Renal pelvis (tissue), 4 donors: ENCODE data around the gene PRODH2. TPM values are rescaled to one million over a fixed set of nuclear protein-coding genes. Genes with fewer than 3 reads are reported as not detected.

Source experiments
- DNase-seq: peaks from one replicate; pipeline ENCODE4 v3.0.0-alpha.2; 2013
- polyA plus RNA-seq, 3 donors: library from polyadenylated mRNA; unstranded; fragments of 120-200 nt; gene quantifications; one replicate each; pipeline ENCODE4 v1.2.1, GENCODE V29; 2013; ENCODE audit not compliant: insufficient read length in 3 of 3

Gene PRODH2
- polyA plus RNA-seq, 3 donors, result 41.4 to 52.5 (median 49.5) TPM

GRCh38 chr19:35760711-35761349, 51.8 kb downstream of the PRODH2 start:
- DNase-seq, result no peak

DNA sequence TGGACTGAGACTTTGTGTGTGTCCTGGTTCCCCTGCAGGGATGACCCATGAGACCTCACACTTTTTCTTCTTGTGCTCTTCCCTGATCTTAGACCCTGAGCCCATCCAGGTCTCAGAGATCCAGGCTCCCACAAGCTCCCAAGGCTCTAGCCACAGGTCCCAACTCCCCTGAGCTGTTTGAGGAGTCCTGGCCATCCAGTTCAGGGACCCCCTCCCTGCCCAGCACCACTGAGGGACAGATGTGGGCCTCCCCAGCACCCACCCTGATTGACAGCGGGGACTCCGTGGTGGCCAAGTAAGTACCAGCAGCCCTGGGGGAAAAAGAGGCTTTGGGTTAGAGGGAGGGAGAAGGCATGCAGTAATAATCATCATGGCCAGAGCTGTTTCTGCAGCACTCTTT, 52.9 kb downstream of the PRODH2 start:
- DNase-seq, result no peak

DNA sequence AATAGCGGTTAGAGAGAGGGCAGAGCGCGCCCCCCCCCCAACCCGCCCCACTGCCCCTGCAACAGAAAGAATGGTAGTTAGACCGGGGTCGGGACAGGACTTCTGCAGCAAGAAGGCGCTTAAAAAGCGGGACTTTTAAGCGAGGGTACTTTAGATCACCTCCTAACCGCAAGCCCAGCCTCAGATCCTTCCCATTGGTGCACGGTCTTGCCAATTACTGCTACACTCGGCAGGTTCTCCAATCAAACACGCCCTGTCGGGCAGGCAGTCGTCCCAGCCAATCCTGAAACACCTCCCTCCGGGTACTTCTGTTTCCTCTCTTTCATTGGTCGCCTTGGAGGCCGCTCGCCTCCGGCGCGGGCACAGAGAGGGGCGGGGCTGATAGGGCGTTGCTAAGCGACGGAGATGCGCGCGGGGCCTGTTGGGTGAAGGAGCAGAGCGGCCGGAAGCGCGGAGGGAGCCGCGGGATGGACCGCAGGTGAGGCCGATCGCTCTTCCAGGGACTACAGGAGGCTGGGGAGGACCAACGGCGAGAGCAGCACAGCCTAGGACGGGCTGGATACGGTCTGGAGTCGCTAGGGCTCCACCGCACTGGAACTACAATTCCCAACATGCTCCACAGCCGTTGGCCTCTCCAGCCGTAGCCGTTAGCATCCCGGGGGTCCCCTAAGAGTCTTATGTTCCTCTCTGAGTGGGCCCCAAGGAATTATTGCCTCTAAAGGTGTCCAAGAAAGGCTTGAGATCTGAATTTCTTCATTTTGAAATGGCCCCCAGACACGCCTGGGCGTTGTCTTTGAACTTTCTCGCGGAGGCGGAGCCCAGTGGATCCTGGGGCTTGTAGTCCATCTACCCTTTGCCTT, 54.7 kb downstream of the PRODH2 start, which contains the start of gene PROSER3:
Gene PROSER3 (plus strand): TSS at position 428 of the 860 bp plus-strand sequence. CDS start 40 bp downstream, at position 468.
- DNase-seq, result peak; percentile 99

GRCh38 chr19:35757231-35757748, 55.4 kb downstream of the PRODH2 start:
- DNase-seq, result no peak

GRCh38 chr19:35756377-35757230, 56.0 kb downstream of the PRODH2 start, which contains the start of gene HSPB6:
TSS of gene HSPB6 (minus strand) at chr19:35757029. CDS start at chr19:35757008, 21 bp downstream.
- DNase-seq, result no peak

DNA sequence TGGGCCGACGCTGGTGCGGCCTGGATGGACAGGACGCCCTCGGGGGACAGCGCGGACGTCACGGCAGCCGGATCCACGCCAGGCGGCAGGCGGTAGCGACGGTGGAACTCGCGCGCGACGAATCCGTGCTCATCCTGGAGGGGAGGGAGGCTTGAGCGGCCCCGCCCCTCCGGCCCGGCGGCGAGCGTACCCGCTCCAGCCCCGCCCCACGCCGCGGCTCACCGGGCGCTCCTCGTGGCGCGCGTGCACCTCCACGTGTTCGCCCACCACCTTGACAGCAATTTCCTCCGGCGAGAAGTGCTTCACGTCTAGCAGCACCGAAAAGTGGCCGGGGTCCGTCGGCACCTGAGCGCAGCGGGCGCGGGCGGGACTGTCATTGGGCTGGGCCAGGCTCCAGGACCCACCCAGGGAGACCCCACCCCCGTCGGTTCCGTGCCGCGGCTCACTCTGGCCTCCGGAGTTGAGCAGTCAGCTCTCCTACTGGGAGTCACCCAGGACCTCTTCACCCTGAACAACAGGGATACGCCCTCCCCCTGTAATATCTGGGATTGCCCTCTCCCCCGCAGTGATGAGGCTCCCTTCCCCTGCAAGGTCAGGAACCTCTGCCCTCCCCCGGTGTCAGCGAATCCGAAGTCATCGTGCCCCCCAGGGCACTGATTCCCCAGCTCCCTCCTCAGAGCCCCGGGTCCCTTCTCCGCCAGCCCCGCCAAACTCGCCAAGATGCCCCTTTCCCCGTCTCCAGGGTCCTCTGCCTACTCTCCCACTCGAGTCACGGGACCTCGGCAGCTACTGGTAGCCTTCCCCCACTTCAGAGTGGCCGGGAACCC, 56.9 kb downstream of the PRODH2 start:
- DNase-seq, result no peak

DNA sequence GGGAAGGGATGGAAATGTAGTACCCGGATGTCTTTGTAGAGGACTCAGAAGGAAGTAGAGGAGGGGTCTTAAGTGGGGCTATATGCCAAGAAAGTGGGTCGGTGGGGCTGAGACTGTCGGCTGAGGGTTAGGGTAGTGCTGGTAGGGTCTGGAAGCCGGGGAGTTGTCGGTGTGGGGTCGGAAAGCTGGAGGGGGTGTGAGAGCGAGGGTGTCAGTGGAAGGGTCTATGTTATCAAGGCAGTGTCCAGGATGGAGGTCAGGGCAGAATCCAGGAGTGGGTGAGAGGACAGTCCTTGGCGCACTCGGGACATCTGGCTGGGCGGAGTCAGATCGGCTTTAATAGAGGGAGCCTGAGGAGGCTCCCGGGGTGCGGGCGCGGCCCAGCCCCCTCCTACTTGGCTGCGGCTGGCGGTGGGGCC, 57.5 kb downstream of the PRODH2 start:
- DNase-seq, result no peak

- DNase-seq, result no peak
Measured at GRCh38 chr19:35754370-35755130, 58.1 kb downstream of the PRODH2 start.

GRCh38 chr19:35753634-35754369, 58.8 kb downstream of the PRODH2 start:
- no peak for DNase-seq

DNA sequence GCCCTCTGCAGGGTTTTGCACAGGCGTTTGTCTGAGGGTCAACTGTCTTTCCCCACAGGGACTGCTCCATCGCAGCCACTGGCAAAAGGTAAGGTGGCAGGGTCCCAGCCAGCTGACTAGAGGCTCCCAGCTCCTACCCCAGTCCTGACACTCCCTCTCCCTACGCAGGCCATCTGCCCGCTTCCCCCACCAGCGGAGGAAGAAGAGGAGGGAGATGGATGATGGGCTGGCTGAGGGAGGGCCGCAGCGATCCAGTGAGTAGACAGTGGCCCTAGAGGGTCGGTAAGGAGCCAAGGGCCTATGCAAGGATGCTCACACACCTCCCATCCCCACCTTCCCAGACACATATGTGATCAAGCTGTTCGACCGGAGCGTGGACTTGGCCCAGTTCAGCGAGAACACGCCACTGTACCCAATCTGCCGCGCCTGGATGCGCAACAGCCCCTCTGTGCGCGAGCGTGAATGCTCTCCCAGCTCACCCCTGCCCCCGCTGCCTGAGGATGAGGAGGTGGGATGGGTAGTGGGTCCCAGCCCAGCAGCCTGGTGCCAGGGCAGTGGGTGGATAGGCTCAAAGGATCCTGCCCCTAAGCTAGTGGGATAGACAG, 59.8 kb downstream of the PRODH2 start:
- no peak for DNase-seq

DNA sequence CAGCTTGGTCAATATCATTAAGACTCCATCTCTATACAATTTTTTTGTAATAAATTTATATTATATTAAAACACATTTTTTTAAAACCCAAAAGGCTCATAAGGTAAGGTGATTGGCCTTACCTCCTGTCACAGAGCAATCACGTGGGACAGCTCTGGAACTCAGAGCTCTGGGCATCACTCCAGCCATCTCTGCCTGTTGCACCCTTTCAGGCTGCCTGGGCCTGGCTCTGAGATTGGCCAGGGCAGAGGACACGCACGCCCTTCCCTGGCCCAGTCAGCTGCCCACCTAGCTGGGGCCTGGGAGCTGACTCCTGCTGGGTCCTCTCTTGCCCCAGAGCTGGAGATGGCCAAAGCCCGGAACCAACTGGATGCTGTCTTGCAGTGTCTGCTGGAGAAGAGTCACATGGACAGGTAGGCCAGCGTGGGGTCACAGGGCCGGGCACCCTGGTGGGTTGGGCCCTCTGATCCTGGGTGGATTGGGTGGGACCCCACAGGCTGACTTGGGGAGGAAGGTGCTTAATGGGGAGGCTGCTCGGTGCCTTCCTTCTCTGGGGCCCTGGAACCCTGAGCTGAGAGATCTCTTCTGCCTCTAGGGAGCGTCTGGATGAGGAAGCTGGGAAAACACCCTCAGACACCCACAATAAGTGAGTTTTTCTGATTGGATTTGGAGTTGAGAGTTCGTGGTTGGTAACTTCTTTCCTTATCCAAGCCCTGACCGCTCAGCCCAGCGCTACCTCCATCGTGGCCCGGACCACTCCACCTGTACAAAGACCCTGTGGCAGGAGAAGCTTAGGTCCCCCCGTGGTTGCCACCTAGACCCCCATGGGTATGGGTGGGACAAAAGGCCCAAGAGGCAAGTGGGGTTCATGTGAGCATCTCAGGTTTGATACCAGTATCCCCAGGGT, 60.6 kb downstream of the PRODH2 start:
- no peak for DNase-seq

GRCh38 chr19:35750167-35750566, 62.5 kb downstream of the PRODH2 start:
- no peak for DNase-seq

Other genes starting within 250 kb of the PRODH2 start
- gene ATP4A, start 249.2 kb downstream of the PRODH2 start, polyA plus RNA-seq, result under 1 TPM in 1 of 3 donors, not detected in 2; 0.03 TPM
- gene PMIS2, start 226.7 kb downstream of the PRODH2 start, polyA plus RNA-seq, result not detected
- 10 to 100 TPM; 25.2 to 33.1 (median 25.4) TPM for gene HAUS5, start 200.1 kb downstream of the PRODH2 start, polyA plus RNA-seq
- gene RBM42, start 183.8 kb downstream of the PRODH2 start, polyA plus RNA-seq, result 10 to 100 TPM; 66.7 to 93.3 (median 84.2) TPM
- gene ETV2, start 171.1 kb downstream of the PRODH2 start, polyA plus RNA-seq, result 1 to 10 TPM; 2.4 to 2.7 (median 2.4) TPM
- 100 to 1,000 TPM; 306 to 397 (median 334) TPM for gene COX6B1, start 164.5 kb downstream of the PRODH2 start, polyA plus RNA-seq
- 10 to 100 TPM; 13.1 to 27.1 (median 15.8) TPM for gene UPK1A, start 146.3 kb downstream of the PRODH2 start, polyA plus RNA-seq
- gene ZBTB32, start 108.3 kb downstream of the PRODH2 start, polyA plus RNA-seq, result under 1 TPM; 0.21 to 0.62 (median 0.30) TPM
- 10 to 100 TPM; 37.4 to 41.5 (median 37.7) TPM for gene KMT2B, start 94.8 kb downstream of the PRODH2 start, polyA plus RNA-seq
- gene IGFLR1, start 70.4 kb downstream of the PRODH2 start, polyA plus RNA-seq, result 1 to 10 TPM; 2.1 to 3.9 (median 3.8) TPM
- gene U2AF1L4, start 67.4 kb downstream of the PRODH2 start, polyA plus RNA-seq, result 10 to 100 TPM; 18.0 to 21.7 (median 19.3) TPM
- 10 to 100 TPM; 61.5 to 77.1 (median 68.9) TPM for gene PSENEN, start 67.2 kb downstream of the PRODH2 start, polyA plus RNA-seq
- gene LIN37, start 64.3 kb downstream of the PRODH2 start, polyA plus RNA-seq, result 10 to 100 TPM; 13.1 to 14.0 (median 13.8) TPM
- gene HSPB6, start 55.8 kb downstream of the PRODH2 start, polyA plus RNA-seq, result 10 to 100 TPM; 20.5 to 34.1 (median 23.3) TPM
- 10 to 100 TPM; 15.6 to 26.2 (median 26.0) TPM for gene PROSER3, start 54.7 kb downstream of the PRODH2 start, polyA plus RNA-seq
- gene ARHGAP33, start 37.3 kb downstream of the PRODH2 start, polyA plus RNA-seq, result 10 to 100 TPM; 26.4 to 38.7 (median 32.1) TPM
- 100 to 1,000 TPM; 145 to 223 (median 223) TPM for gene NPHS1, start 39.7 kb upstream of the PRODH2 start, polyA plus RNA-seq
- gene KIRREL2, start 44.1 kb upstream of the PRODH2 start, polyA plus RNA-seq, result 10 to 100 TPM; 12.3 to 13.0 (median 12.7) TPM
- gene APLP1, start 55.7 kb upstream of the PRODH2 start, polyA plus RNA-seq, result 10 to 100 TPM; 26.6 to 29.2 (median 29.1) TPM
- 1 to 10 TPM; 2.9 to 4.5 (median 4.0) TPM for gene NFKBID, start 87.7 kb upstream of the PRODH2 start, polyA plus RNA-seq
- 1 to 10 TPM; 2.5 to 5.2 (median 3.3) TPM for gene HCST, start 89.7 kb upstream of the PRODH2 start, polyA plus RNA-seq
- 10 to 100 TPM in 1 of 3 donors, 1 to 10 TPM in 2; 9.5 to 14.6 (median 9.7) TPM for gene TYROBP, start 95.5 kb upstream of the PRODH2 start, polyA plus RNA-seq
- 10 to 100 TPM; 11.8 to 16.7 (median 13.6) TPM for gene LRFN3, start 123.5 kb upstream of the PRODH2 start, polyA plus RNA-seq
- gene SDHAF1, start 182.3 kb upstream of the PRODH2 start, polyA plus RNA-seq, result 10 to 100 TPM; 15.5 to 18.8 (median 17.4) TPM
- gene SYNE4, start 196.0 kb upstream of the PRODH2 start, polyA plus RNA-seq, result 10 to 100 TPM; 13.2 to 17.5 (median 15.5) TPM
- gene ALKBH6, start 201.4 kb upstream of the PRODH2 start, polyA plus RNA-seq, result 10 to 100 TPM; 17.6 to 19.3 (median 18.8) TPM
- 10 to 100 TPM; 51.3 to 60.9 (median 53.5) TPM for gene CLIP3, start 220.0 kb upstream of the PRODH2 start, polyA plus RNA-seq
- 10 to 100 TPM; 14.0 to 16.5 (median 15.6) TPM for gene THAP8, start 241.4 kb upstream of the PRODH2 start, polyA plus RNA-seq
- 1 to 10 TPM; 4.9 to 6.8 (median 5.4) TPM for gene WDR62, start 242.1 kb upstream of the PRODH2 start, polyA plus RNA-seq